ENCODE results near the gene CHST13. TPM values are rescaled to one million over a fixed set of nuclear protein-coding genes. Genes with fewer than 3 reads are reported as not detected.

CHST13 gene
- total RNA-seq, 1 experiment from 2014 or later = 1.6 TPM

- in situ Hi-C loops (cut with HindIII; ENCODE audit: low pct_unique_long_range_greater_than_20kb, low sequenced_read_pairs) = no loop called here
- DNase-seq (ENCODE audit: low read depth) = no peak
Observed at GRCh38 chr3:126485956-126486355, 38.0 kb upstream of the CHST13 start.

GRCh38 chr3:126486360-126486847, 37.6 kb upstream of the CHST13 start:
- DNase-seq (ENCODE audit: low read depth) = no peak
- in situ Hi-C loops (cut with HindIII; ENCODE audit: low pct_unique_long_range_greater_than_20kb, low sequenced_read_pairs) = no loop called here

- DNase-seq (ENCODE audit: low read depth) = no peak
- in situ Hi-C loops (cut with HindIII; ENCODE audit: low pct_unique_long_range_greater_than_20kb, low sequenced_read_pairs) = no loop called here
Observed at GRCh38 chr3:126487151-126487771, 36.7 kb upstream of the CHST13 start.

- in situ Hi-C loops (cut with HindIII; ENCODE audit: low pct_unique_long_range_greater_than_20kb, low sequenced_read_pairs) = no loop called here
- DNase-seq (ENCODE audit: low read depth) = no peak
Observed at GRCh38 chr3:126488185-126488584, 35.8 kb upstream of the CHST13 start.

GRCh38 chr3:126488886-126489569, 34.9 kb upstream of the CHST13 start:
- in situ Hi-C loops (cut with HindIII; ENCODE audit: low pct_unique_long_range_greater_than_20kb, low sequenced_read_pairs) = no loop called here
- DNase-seq (ENCODE audit: low read depth) = no peak

- in situ Hi-C loops (cut with HindIII; ENCODE audit: low pct_unique_long_range_greater_than_20kb, low sequenced_read_pairs) = no loop called here
- DNase-seq (ENCODE audit: low read depth) = no peak
Observed at GRCh38 chr3:126490619-126491018, 33.3 kb upstream of the CHST13 start.

GRCh38 chr3:126491221-126492013, 32.5 kb upstream of the CHST13 start:
- in situ Hi-C loops (cut with HindIII; ENCODE audit: low pct_unique_long_range_greater_than_20kb, low sequenced_read_pairs) = no loop called here
- no peak for DNase-seq (ENCODE audit: low read depth)

GRCh38 chr3:126493051-126493450, 30.9 kb upstream of the CHST13 start:
- in situ Hi-C loops (cut with HindIII; ENCODE audit: low pct_unique_long_range_greater_than_20kb, low sequenced_read_pairs) = no loop called here
- DNase-seq (ENCODE audit: low read depth) = no peak

- DNase-seq (ENCODE audit: low read depth) = no peak
- in situ Hi-C loops (cut with HindIII; ENCODE audit: low pct_unique_long_range_greater_than_20kb, low sequenced_read_pairs) = no loop called here
Observed at GRCh38 chr3:126493739-126494138, 30.2 kb upstream of the CHST13 start.

GRCh38 chr3:126494204-126494969, 29.6 kb upstream of the CHST13 start:
- in situ Hi-C loops (cut with HindIII; ENCODE audit: low pct_unique_long_range_greater_than_20kb, low sequenced_read_pairs) = no loop called here
- no peak for DNase-seq (ENCODE audit: low read depth)

GRCh38 chr3:126494970-126495230, 29.1 kb upstream of the CHST13 start:
- DNase-seq (ENCODE audit: low read depth) = no peak
- in situ Hi-C loops (cut with HindIII; ENCODE audit: low pct_unique_long_range_greater_than_20kb, low sequenced_read_pairs) = no loop called here

GRCh38 chr3:126495786-126496185, 28.2 kb upstream of the CHST13 start:
- in situ Hi-C loops (cut with HindIII; ENCODE audit: low pct_unique_long_range_greater_than_20kb, low sequenced_read_pairs) = no loop called here
- DNase-seq (ENCODE audit: low read depth) = no peak

- DNase-seq (ENCODE audit: low read depth) = no peak
- in situ Hi-C loops (cut with HindIII; ENCODE audit: low pct_unique_long_range_greater_than_20kb, low sequenced_read_pairs) = no loop called here
Observed at GRCh38 chr3:126496894-126497850, 26.8 kb upstream of the CHST13 start.

- no peak for DNase-seq (ENCODE audit: low read depth)
- in situ Hi-C loops (cut with HindIII; ENCODE audit: low pct_unique_long_range_greater_than_20kb, low sequenced_read_pairs) = no loop called here
Observed at GRCh38 chr3:126497956-126498355, 26.0 kb upstream of the CHST13 start.

GRCh38 chr3:126498461-126498860, 25.5 kb upstream of the CHST13 start:
- in situ Hi-C loops (cut with HindIII; ENCODE audit: low pct_unique_long_range_greater_than_20kb, low sequenced_read_pairs) = no loop called here
- no peak for DNase-seq (ENCODE audit: low read depth)

- no peak for DNase-seq (ENCODE audit: low read depth)
- in situ Hi-C loops (cut with HindIII; ENCODE audit: low pct_unique_long_range_greater_than_20kb, low sequenced_read_pairs) = no loop called here
Observed at GRCh38 chr3:126498929-126499328, 25.0 kb upstream of the CHST13 start.

GRCh38 chr3:126499401-126499800, 24.6 kb upstream of the CHST13 start:
- no peak for DNase-seq (ENCODE audit: low read depth)
- in situ Hi-C loops (cut with HindIII; ENCODE audit: low pct_unique_long_range_greater_than_20kb, low sequenced_read_pairs) = no loop called here

GRCh38 chr3:126500016-126500415, 23.9 kb upstream of the CHST13 start:
- in situ Hi-C loops (cut with HindIII; ENCODE audit: low pct_unique_long_range_greater_than_20kb, low sequenced_read_pairs) = no loop called here
- DNase-seq (ENCODE audit: low read depth) = no peak
